HG02943 (cell line): ENCODE measurements around the gene SORBS1.

ENCODE experiments used
- ATAC-seq: cut with Tn5 transposase; IDR thresholded peaks from one replicate; pipeline ENCODE4 v1.9.1; 2021; ENCODE audit warnings: mild to moderate bottlenecking, low read depth, moderate library complexity; ENCODE audit not compliant: unreplicated experiment

SORBS1 gene

GRCh38 chr10:95331596-95332130, 229.5 kb downstream of the SORBS1 start:
- ATAC-seq = no peak

- no peak for ATAC-seq
These were observed 230.2 kb downstream of the SORBS1 start for GRCh38 chr10:95330966-95331453.

DNA sequence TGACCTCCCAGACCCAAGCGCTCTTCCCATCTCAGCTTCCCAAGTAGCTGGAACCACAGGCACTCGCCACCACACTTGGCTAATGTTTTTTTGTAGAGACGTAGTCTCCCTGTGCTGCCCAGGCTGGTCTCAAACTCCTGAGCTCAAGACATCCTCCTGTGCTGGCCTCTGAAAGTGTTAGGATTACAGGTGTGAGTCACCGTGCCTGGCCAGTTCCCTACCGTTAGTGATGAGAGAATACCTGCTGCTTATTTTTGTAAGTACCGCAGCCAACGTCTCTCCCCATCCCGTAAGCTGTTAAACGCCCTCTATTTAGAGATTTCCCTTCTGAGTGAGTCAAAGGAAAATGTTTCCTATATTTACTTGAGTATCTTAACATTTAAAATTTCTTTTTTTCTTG, 231.9 kb downstream of the SORBS1 start:
- no peak for ATAC-seq

- no peak for ATAC-seq
These were observed 233.2 kb downstream of the SORBS1 start for GRCh38 chr10:95328013-95328412.

GRCh38 chr10:95327367-95327766, 233.8 kb downstream of the SORBS1 start:
- ATAC-seq = no peak

- no peak for ATAC-seq
These were observed 234.8 kb downstream of the SORBS1 start for GRCh38 chr10:95326396-95326795.

GRCh38 chr10:95325863-95326262, 235.3 kb downstream of the SORBS1 start:
- no peak for ATAC-seq

- ATAC-seq = no peak
These were observed 236.5 kb downstream of the SORBS1 start for GRCh38 chr10:95324436-95325268.

DNA sequence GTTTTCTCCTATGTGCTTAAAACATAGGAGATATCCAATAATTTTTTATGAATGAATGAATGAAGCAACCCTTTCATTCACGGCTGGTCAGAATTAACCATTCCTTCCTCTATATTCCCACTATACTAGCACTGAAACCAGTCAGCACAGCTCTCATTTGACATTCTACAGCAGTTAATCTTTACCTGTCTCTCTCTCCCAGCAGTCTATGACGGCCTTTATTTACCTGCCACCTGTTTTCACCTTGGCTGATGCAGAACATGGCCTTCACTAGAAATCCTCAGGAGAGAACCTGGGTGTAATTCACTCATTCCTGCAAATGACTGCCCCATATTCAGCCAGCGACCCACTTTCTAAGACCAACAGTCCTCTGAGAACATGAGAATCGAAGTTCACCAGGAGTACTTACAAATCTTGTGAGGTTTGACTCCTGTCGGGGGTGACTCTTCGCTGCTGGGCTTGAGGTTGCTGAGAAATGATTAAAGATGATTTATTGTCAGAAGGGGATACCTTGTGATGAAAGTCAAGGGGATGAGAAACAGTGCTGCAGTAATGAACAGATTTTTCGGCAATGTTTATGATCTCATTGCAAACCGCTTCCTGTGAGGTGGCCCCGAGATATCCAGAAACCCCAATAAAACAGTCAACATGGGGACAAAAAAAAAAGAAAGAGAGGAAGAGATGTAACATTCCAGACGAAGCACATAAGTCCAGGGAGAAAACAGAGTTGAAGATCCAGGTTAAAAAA, 239.4 kb downstream of the SORBS1 start:
- ATAC-seq = no peak

DNA sequence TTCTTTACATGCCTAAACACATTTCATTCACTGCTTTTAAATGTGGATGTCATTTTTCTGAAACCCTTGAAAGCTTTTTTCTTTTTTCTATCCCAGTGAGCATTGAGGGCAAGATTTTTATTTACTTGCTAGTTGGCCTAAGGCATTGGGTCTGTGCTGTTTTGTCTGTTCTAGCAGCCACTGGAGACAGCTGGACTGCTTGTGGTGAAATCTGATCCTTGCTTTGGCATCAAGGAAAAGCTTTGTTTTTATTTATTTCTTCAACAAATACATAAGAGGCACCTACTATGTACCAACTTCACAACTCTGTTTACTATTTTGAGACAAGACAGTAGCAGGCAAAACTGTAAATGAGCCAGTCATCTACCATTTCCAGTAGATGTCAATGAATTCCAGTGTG, 241.9 kb downstream of the SORBS1 start:
- ATAC-seq = no peak

GRCh38 chr10:95315509-95315908, 245.7 kb downstream of the SORBS1 start:
- ATAC-seq = no peak

DNA sequence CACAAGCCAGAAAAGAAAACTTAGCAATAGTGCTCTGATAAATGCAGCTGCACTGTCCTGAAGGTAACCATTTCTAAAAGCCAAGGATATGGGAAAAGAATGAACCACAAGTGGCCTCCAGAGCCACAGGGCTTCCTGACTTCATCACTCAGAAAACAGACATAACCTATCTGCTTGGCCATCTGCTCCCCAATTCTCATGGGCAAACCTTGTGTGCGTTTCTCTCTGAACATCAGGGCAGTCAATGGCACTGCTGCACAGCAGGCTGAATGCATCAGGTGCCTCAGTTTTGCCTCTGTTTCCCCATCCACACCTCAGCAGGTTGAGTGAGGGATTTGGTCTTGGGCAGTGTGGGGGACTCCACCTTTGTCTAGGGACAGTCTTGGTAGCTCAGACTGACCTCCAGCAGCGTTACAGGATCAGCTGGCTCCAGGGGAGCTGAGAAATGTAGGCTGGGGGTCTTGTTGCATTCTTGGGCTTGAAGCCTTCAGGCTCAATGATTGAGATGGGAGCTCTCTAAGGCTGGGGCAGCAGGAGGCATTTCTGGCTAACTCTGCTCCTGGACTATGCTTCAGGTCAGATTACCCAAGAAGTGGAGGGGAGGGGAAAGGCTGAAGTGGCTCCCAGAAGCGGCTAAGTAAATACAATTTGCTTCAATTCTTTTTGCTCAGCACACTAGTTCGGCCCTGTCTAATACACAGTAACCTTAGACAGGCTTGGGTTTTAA, 246.8 kb downstream of the SORBS1 start:
- no peak for ATAC-seq

- ATAC-seq = no peak
These were observed 248.1 kb downstream of the SORBS1 start for GRCh38 chr10:95312986-95313495.

DNA sequence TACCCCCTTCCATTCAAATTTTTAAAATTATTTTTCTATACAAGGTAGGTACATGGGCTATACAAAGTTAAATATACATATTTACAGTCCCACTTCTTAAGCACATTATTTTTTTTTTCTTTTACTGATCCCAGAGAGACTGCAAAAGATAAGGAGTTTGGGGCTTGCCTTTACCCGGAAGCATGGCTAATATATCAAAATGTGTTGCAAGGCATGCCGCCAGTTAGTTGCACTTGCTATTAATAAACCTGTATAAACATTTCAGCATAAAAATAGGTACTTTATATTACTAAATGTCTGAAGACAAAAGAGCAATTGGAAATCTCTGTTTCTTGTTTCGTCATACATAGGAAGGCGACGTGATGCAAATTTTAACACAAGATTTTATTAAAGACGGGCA, 248.9 kb downstream of the SORBS1 start:
- ATAC-seq = no peak

- no peak for ATAC-seq
These were observed 251.2 kb downstream of the SORBS1 start for GRCh38 chr10:95309958-95310357.

GRCh38 chr10:95308389-95309302, 252.5 kb downstream of the SORBS1 start:
- ATAC-seq = no peak

- no peak for ATAC-seq
These were observed 254.3 kb downstream of the SORBS1 start for GRCh38 chr10:95306851-95307250.

GRCh38 chr10:95306318-95306650, 254.9 kb downstream of the SORBS1 start:
- no peak for ATAC-seq

- ATAC-seq = no peak
These were observed 255.4 kb downstream of the SORBS1 start for GRCh38 chr10:95305606-95306317.
